Measurements from ENCODE around the gene KCTD4. TPM values are rescaled to one million over a fixed set of nuclear protein-coding genes. Genes with fewer than 3 reads are reported as not detected.

Gene KCTD4
- polyA plus RNA-seq, 3 donors: 0.12 TPM; not detected in 2

GRCh38 chr13:45224176-45224575, 23.3 kb upstream of the KCTD4 start:
- H3K27ac ChIP-seq (ENCODE audit: low read depth in 1 of 2, low read length in 2 of 2): no peak overlapping the region
- H3K4me3 ChIP-seq (replicated peaks in 1 of 3; ENCODE audit: low read depth in 2 of 3, low read length in 3 of 3): no peak overlapping the region
- H3K4me1 Mint-ChIP-seq: peaks cover 17% of the 10 kb centered on the region
- no peak for DNase-seq
- intact Hi-C loops (cut with micrococcal nuclease): no loop called here
- no peaks in the 10 kb centered on the region for H3K9me3 ChIP-seq (replicated peaks in 1 of 2; ENCODE audit: control insufficient read depth in 1 of 2, insufficient read depth in 1 of 2, low read length in 2 of 2)
- peaks cover 13% of the 10 kb centered on the region for H4K20me1 ChIP-seq (ENCODE audit: insufficient read depth, low read length)
- H3K4me3 Mint-ChIP-seq: no peak overlapping the region
- H3K9me3 Mint-ChIP-seq: no peaks in the 10 kb centered on the region
- no peak overlapping the region for H3K4me2 ChIP-seq (replicated peaks; ENCODE audit: extremely low read depth, low read length, poor library complexity, severe bottlenecking)
- peaks cover 0 to 4% (median 0%) of the 10 kb centered on the region in 3 donors for H3K27me3 Mint-ChIP-seq (ENCODE audit: low read depth in 3 of 3)
- no peaks in the 10 kb centered on the region for H3K79me2 ChIP-seq (ENCODE audit: insufficient read depth, low read length)
- H3K9ac ChIP-seq (ENCODE audit: insufficient read depth, low read length, poor library complexity, severe bottlenecking): no peak overlapping the region
- H3K27me3 ChIP-seq (ENCODE audit: control insufficient read depth in 2 of 2, insufficient read depth in 2 of 2, low read length in 2 of 2): no peaks in the 10 kb centered on the region
- H3K27ac Mint-ChIP-seq: no peak overlapping the region
- H3K36me3 Mint-ChIP-seq: peaks cover 10 to 19% of the 10 kb centered on the region in 2 donors
- no peak overlapping the region for H2AFZ ChIP-seq (ENCODE audit: insufficient read depth, low read depth, low read length, poor library complexity, severe bottlenecking)
- H3K36me3 ChIP-seq (replicated peaks in 1 of 2; ENCODE audit: control insufficient read depth in 1 of 2, insufficient read depth in 2 of 2, low read length in 2 of 2): no peaks in the 10 kb centered on the region
- peaks cover 0 to 6% of the 10 kb centered on the region in 2 donors for H3K4me1 ChIP-seq (ENCODE audit: control insufficient read depth in 1 of 2, insufficient read depth in 2 of 2, low read length in 2 of 2)
- TF ChIP-seq, protein P1, sequence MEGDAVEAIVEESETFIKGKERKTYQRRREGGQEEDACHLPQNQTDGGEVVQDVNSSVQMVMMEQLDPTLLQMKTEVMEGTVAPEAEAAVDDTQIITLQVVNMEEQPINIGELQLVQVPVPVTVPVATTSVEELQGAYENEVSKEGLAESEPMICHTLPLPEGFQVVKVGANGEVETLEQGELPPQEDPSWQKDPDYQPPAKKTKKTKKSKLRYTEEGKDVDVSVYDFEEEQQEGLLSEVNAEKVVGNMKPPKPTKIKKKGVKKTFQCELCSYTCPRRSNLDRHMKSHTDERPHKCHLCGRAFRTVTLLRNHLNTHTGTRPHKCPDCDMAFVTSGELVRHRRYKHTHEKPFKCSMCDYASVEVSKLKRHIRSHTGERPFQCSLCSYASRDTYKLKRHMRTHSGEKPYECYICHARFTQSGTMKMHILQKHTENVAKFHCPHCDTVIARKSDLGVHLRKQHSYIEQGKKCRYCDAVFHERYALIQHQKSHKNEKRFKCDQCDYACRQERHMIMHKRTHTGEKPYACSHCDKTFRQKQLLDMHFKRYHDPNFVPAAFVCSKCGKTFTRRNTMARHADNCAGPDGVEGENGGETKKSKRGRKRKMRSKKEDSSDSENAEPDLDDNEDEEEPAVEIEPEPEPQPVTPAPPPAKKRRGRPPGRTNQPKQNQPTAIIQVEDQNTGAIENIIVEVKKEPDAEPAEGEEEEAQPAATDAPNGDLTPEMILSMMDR (IDR thresholded peaks at IDR 0.05): no peak

GRCh38 chr13:45222919-45223318, 22.1 kb upstream of the KCTD4 start:
- Histone ChIP-seq H3K36me3 (replicated peaks in 1 of 2; ENCODE audit: control insufficient read depth in 1 of 2, insufficient read depth in 2 of 2, low read length in 2 of 2) (no peaks in the 10 kb centered on the region), H3K27me3 (ENCODE audit: control insufficient read depth in 2 of 2, insufficient read depth in 2 of 2, low read length in 2 of 2) (no peaks in the 10 kb centered on the region), H3K4me2 (replicated peaks; ENCODE audit: extremely low read depth, low read length, poor library complexity, severe bottlenecking) (no peak overlapping the region), H2AFZ (ENCODE audit: insufficient read depth, low read depth, low read length, poor library complexity, severe bottlenecking) (no peak overlapping the region), H3K4me1 (ENCODE audit: control insufficient read depth in 1 of 2, insufficient read depth in 2 of 2, low read length in 2 of 2) (peaks cover 0 to 6% of the 10 kb centered on the region in 2 donors), H3K27ac (ENCODE audit: low read depth in 1 of 2, low read length in 2 of 2) (no peak overlapping the region), H3K9me3 (replicated peaks in 1 of 2; ENCODE audit: control insufficient read depth in 1 of 2, insufficient read depth in 1 of 2, low read length in 2 of 2) (no peaks in the 10 kb centered on the region), H4K20me1 (ENCODE audit: insufficient read depth, low read length) (peaks cover 13% of the 10 kb centered on the region), H3K4me3 (replicated peaks in 1 of 3; ENCODE audit: low read depth in 2 of 3, low read length in 3 of 3) (no peak overlapping the region), H3K79me2 (ENCODE audit: insufficient read depth, low read length) (no peaks in the 10 kb centered on the region), H3K9ac (ENCODE audit: insufficient read depth, low read length, poor library complexity, severe bottlenecking) (no peak overlapping the region)
- H3K4me1 Mint-ChIP-seq: peaks cover 17% of the 10 kb centered on the region
- H3K9me3 Mint-ChIP-seq: no peaks in the 10 kb centered on the region
- DNase-seq: no peak
- no peak overlapping the region for H3K4me3 Mint-ChIP-seq
- H3K27ac Mint-ChIP-seq: no peak overlapping the region
- whole genome bisulfite sequencing (ENCODE audit: insufficient coverage): 80% methylated on average over 1 of the region's 1 CpG
- TF ChIP-seq, protein P1 (IDR thresholded peaks at IDR 0.05): no peak
- H3K27me3 Mint-ChIP-seq (ENCODE audit: low read depth in 3 of 3): peaks cover 0 to 4% (median 0%) of the 10 kb centered on the region in 3 donors
- H3K36me3 Mint-ChIP-seq: peaks cover 4 to 12% of the 10 kb centered on the region in 2 donors
- intact Hi-C loops (cut with micrococcal nuclease): no loop called here

Measured in CD14-positive monocyte (primary cell).